Neutrophil (primary cell): ENCODE measurements around the gene STARD13.

ENCODE experiments used
- H3K27ac ChIP-seq: fragments of 200-600 bp; sonication (generic); 2 replicates; pipeline ENCODE4 v1.5.1; 2016; ENCODE audit warnings: mild to moderate bottlenecking, moderate library complexity
- H3K27me3 ChIP-seq: fragments of 200-600 bp; sonication (generic); 2 replicates; pipeline ENCODE4 v1.6.0; 2016; ENCODE audit warnings: mild to moderate bottlenecking
- H3K36me3 ChIP-seq: fragments of 200-600 bp; sonication (generic); 2 replicates; pipeline ENCODE4 v1.5.1; 2017
- H3K4me1 ChIP-seq, 2 experiments: fragments of 200-600 bp in 1 of 2; sonication (generic) in 1 of 2; 1 replicate in 1 of 2; 2 replicates in 1 of 2; pipeline versions ENCODE4 v1.5.1 to v1.6.1; 2013 to 2016; ENCODE audit warnings: low read depth in 1 of 2, low read length in 1 of 2, mild to moderate bottlenecking in 1 of 2, moderate library complexity in 1 of 2; ENCODE audit not compliant: control insufficient read depth in 1 of 2, insufficient read depth in 1 of 2
- H3K4me3 ChIP-seq, 2 experiments: fragments of 200-600 bp in 1 of 2; sonication (generic) in 1 of 2; 1 replicate in 1 of 2; 2 replicates in 1 of 2; pipeline ENCODE4 v1.5.1; 2013 to 2016; ENCODE audit warnings: low read depth in 1 of 2, low read length in 1 of 2, mild to moderate bottlenecking in 1 of 2, moderate library complexity in 1 of 2
- H3K9me3 ChIP-seq: fragments of 200-600 bp; sonication (generic); 2 replicates; pipeline ENCODE4 v1.5.1; 2016
- CTCF ChIP-seq: fragments of 200-600 bp; sonication (generic); IDR thresholded peaks from 2 replicates; pipeline ENCODE4 v1.5.1; 2016; ENCODE audit warnings: antibody characterized with exemption

The STARD13 gene

GRCh38 chr13:33138441-33138840, 147.1 kb downstream of the STARD13 start:
- TF ChIP-seq CTCF = no peak
- no peaks in the 10 kb centered on the region for H3K9me3 ChIP-seq
- H3K27me3 ChIP-seq = no peaks in the 10 kb centered on the region
- H3K27ac ChIP-seq = no peak overlapping the region
- H3K4me3 ChIP-seq = no peak overlapping the region
- H3K4me1 ChIP-seq = no peaks in the 10 kb centered on the region
- H3K36me3 ChIP-seq = no peaks in the 10 kb centered on the region

- TF ChIP-seq CTCF = no peak
- Histone ChIP-seq H3K9me3 (no peaks in the 10 kb centered on the region), H3K36me3 (no peaks in the 10 kb centered on the region)
Measured at GRCh38 chr13:33137721-33138120, 147.8 kb downstream of the STARD13 start.

GRCh38 chr13:33135097-33135496, 150.5 kb downstream of the STARD13 start:
- no peak for TF ChIP-seq CTCF
- H3K4me3 ChIP-seq = no peak overlapping the region
- H3K4me1 ChIP-seq = no peaks in the 10 kb centered on the region
- H3K36me3 ChIP-seq = no peaks in the 10 kb centered on the region
- no peaks in the 10 kb centered on the region for H3K27me3 ChIP-seq
- H3K9me3 ChIP-seq = no peaks in the 10 kb centered on the region
- no peak overlapping the region for H3K27ac ChIP-seq

More at GRCh38 chr13:33137721-33138120, 147.8 kb downstream of the STARD13 start:
- Histone ChIP-seq H3K27ac (no peak overlapping the region), H3K4me1 (no peaks in the 10 kb centered on the region), H3K27me3 (no peaks in the 10 kb centered on the region), H3K4me3 (no peak overlapping the region)

- TF ChIP-seq CTCF = no peak
- Histone ChIP-seq H3K27me3 (no peaks in the 10 kb centered on the region), H3K4me3 (no peak overlapping the region), H3K27ac (no peak overlapping the region), H3K9me3 (no peaks in the 10 kb centered on the region), H3K4me1 (no peaks in the 10 kb centered on the region), H3K36me3 (no peaks in the 10 kb centered on the region)
Measured at GRCh38 chr13:33134213-33134612, 151.3 kb downstream of the STARD13 start.

- TF ChIP-seq CTCF = no peak
- Histone ChIP-seq H3K36me3 (no peaks in the 10 kb centered on the region), H3K4me1 (no peaks in the 10 kb centered on the region), H3K27me3 (no peaks in the 10 kb centered on the region), H3K9me3 (no peaks in the 10 kb centered on the region), H3K4me3 (no peak overlapping the region), H3K27ac (no peak overlapping the region)
Measured at GRCh38 chr13:33132644-33133440, 152.7 kb downstream of the STARD13 start.
